NB4 (cell line): ENCODE measurements around the gene POU2AF1.

ENCODE experiments used
- MYC ChIP-seq: IDR thresholded peaks from 2 replicates; pipeline ENCODE4 v1.6.1; 2011; ENCODE audit warnings: low read depth, low read length
- POLR2A ChIP-seq: IDR thresholded peaks from 2 replicates; pipeline ENCODE4 v1.6.1; 2011; ENCODE audit warnings: mild to moderate bottlenecking; ENCODE audit not compliant: insufficient read length; ENCODE audit errors: extremely low read depth
- TF ChIP-seq, protein P1 (sequence below): IDR thresholded peaks from one replicate; pipeline ENCODE4 v1.5.1; 2012; ENCODE audit warnings: low read depth, low read length
- TF ChIP-seq, protein P2 (sequence below): IDR thresholded peaks from 2 replicates; pipeline ENCODE4 v1.6.1; 2011; ENCODE audit warnings: low read depth, low read length

DNA sequence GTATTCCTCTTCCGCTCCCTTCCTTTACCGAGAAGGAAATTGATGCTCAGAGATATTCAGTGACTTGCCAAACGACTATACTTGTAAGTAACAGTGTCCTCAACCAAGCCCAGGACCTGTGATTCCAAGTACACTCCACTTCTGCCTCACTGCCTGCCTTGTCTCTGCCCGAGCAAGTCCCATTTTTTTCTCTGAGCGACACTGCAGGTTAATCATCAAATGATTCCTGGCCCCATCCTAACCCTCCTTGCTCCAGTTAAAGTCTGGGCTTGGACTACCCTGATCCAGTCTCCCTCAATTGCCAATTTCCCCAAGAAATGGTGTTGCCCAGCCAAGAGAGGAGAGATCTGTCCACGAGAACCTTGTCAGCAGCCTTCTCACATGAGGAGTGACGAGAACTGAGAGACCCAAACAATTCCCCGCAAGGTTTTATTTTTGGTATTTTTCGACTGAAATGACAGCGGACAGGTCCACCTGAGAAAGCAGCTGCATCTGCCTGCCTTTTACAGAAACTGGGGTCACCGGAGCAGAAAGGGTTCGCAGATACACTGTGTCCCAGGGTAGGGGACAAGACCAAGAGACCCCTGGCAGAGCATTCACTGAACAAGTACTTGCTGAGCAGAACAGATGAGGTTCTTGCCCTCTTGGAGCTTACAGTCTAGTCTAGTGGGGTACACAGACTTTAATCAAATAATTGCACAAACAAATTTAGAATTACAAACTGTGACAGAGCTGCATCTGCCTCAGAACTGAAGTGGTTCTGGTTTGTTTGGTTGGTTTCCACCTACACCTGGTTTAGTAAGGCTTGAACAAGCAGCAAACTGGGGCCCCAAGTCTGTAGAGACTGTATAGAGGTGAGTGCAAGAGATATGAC lies 11.4 kb downstream of the POU2AF1 start:
- TF ChIP-seq, protein P1, sequence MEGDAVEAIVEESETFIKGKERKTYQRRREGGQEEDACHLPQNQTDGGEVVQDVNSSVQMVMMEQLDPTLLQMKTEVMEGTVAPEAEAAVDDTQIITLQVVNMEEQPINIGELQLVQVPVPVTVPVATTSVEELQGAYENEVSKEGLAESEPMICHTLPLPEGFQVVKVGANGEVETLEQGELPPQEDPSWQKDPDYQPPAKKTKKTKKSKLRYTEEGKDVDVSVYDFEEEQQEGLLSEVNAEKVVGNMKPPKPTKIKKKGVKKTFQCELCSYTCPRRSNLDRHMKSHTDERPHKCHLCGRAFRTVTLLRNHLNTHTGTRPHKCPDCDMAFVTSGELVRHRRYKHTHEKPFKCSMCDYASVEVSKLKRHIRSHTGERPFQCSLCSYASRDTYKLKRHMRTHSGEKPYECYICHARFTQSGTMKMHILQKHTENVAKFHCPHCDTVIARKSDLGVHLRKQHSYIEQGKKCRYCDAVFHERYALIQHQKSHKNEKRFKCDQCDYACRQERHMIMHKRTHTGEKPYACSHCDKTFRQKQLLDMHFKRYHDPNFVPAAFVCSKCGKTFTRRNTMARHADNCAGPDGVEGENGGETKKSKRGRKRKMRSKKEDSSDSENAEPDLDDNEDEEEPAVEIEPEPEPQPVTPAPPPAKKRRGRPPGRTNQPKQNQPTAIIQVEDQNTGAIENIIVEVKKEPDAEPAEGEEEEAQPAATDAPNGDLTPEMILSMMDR, result no peak
- TF ChIP-seq POLR2A (no peak), MYC (no peak)
- TF ChIP-seq, protein P2, sequence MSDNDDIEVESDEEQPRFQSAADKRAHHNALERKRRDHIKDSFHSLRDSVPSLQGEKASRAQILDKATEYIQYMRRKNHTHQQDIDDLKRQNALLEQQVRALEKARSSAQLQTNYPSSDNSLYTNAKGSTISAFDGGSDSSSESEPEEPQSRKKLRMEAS, result no peak
